HepG2 (cell line): ENCODE data around the gene RTF1. TPM values are rescaled to one million over a fixed set of nuclear protein-coding genes. Genes with fewer than 3 reads are reported as not detected.

Experiments
- ATAC-seq: fragments of 200-7000 bp; cut with Tn5 transposase; 3 replicates; pipeline ENCODE4 v1.9.1; 2020; ENCODE audit warnings: mild to moderate bottlenecking, moderate library complexity
- BruUV-seq: library from RNA; stranded (reverse); fragments of 400-500 nt; replicated peaks from 2 replicates; lab custom pipeline; 2021; lab: Mats Ljungman, UMichigan
- CTCF ChIA-PET: fragments of 300-600 bp; formaldehyde crosslinking; extraction: SDS; loops from one replicate; lab custom pipeline; 2021; ENCODE audit warnings: low total read pairs, inconsistent platforms, low intra/inter-chr PET ratio; lab: Yijun Ruan, JAX
- POLR2A ChIA-PET: fragments of 350-600 bp; sonication (Branson Sonifier 250); formaldehyde crosslinking; loops from one replicate; lab custom pipeline; 2020; ENCODE audit warnings: antibody characterized with exemption, inconsistent platforms; lab: Yijun Ruan, JAX
- DNase-seq: peaks from one replicate; pipeline ENCODE4 v3.0.0-alpha.2; 2015; ENCODE audit warnings: low spot score
- FAIRE-seq: peaks from 3 replicates; lab custom pipeline; 2011; peaks lifted over from hg19 to GRCh38; lab: Jason Lieb, UNC
- H2AFZ ChIP-seq: one replicate; pipeline ENCODE4 v1.6.1; 2011; ENCODE audit warnings: low read length, inconsistent platforms
- H3K27ac ChIP-seq: fragments of 300-600 bp; 3 replicates; pipeline ENCODE4 v1.8.0; 2011; ENCODE audit warnings: mixed run types, mild to moderate bottlenecking, mixed read lengths, low read length, inconsistent platforms; ENCODE audit not compliant: insufficient read depth; ENCODE audit errors: extremely low read length
- H3K27me3 ChIP-seq, 2 experiments: fragments of 200-600 bp in 1 of 2; 2 replicates in 1 of 2; 3 replicates in 1 of 2; pipeline versions ENCODE4 v1.6.0 to v1.8.0; 2011; ENCODE audit warnings: low read length in 2 of 2, mild to moderate bottlenecking in 2 of 2, moderate library complexity in 2 of 2, inconsistent platforms in 1 of 2; ENCODE audit not compliant: insufficient read depth in 2 of 2, control insufficient read depth in 1 of 2
- H3K36me3 ChIP-seq, 2 experiments: fragments of 200-600 bp in 1 of 2; replicated peaks in 1 of 2; 2 replicates in 1 of 2; 3 replicates in 1 of 2; pipeline versions ENCODE4 v1.5.1 to v1.8.0; 2011; ENCODE audit warnings: low read length in 2 of 2, inconsistent platforms in 1 of 2; ENCODE audit not compliant: insufficient read depth in 2 of 2, control insufficient read depth in 1 of 2
- H3K4me1 ChIP-seq: 2 replicates; pipeline ENCODE4 v1.5.1; 2012; ENCODE audit warnings: low read length, inconsistent platforms; ENCODE audit not compliant: insufficient read depth
- H3K4me2 ChIP-seq: 2 replicates; pipeline ENCODE4 v1.6.0; 2011; ENCODE audit warnings: low read depth, low read length, inconsistent platforms
- H3K4me3 ChIP-seq, 3 experiments: fragments of 200-600 bp in 1 of 3; sonication (generic), shearing (Covaris generic) in 1 of 3; replicated peaks in 1 of 3; 2 replicates each; pipeline ENCODE4 v1.5.1; 2011 to 2016; ENCODE audit warnings: low read length in 3 of 3, inconsistent platforms in 2 of 3, low read depth in 2 of 3, mild to moderate bottlenecking in 2 of 3, control low read depth in 1 of 3, mixed read lengths in 1 of 3; ENCODE audit not compliant: insufficient read depth in 1 of 3
- H3K79me2 ChIP-seq: one replicate; pipeline ENCODE4 v1.6.1; 2011; ENCODE audit warnings: low read length, inconsistent platforms; ENCODE audit not compliant: insufficient read depth
- H3K9ac ChIP-seq: 2 replicates; pipeline ENCODE4 v1.6.0; 2011; ENCODE audit warnings: mild to moderate bottlenecking, low read depth, low read length, inconsistent platforms; ENCODE audit not compliant: insufficient read depth
- H3K9me3 ChIP-seq: 2 replicates; pipeline ENCODE4 v1.5.1; 2012; ENCODE audit warnings: mild to moderate bottlenecking, low read length
- H4K20me1 ChIP-seq: 2 replicates; pipeline ENCODE4 v1.6.0; 2011; ENCODE audit warnings: inconsistent platforms, mild to moderate bottlenecking, low read length, moderate library complexity; ENCODE audit not compliant: insufficient read depth
- CEBPB ChIP-seq: IDR thresholded peaks from 2 replicates; pipeline ENCODE4 v1.6.1; 2011; ENCODE audit warnings: low read depth, low read length, improper control_type of control experiment, borderline replicate concordance
- GLI4 ChIP-seq: sonication (generic); formaldehyde crosslinking; IDR thresholded peaks from 2 replicates; pipeline ENCODE4 v1.5.1; 2020; ENCODE audit warnings: missing genetic modification reagents, mild to moderate bottlenecking, moderate library complexity, borderline replicate concordance
- HNRNPK ChIP-seq: fragments of 200-400 bp; formaldehyde crosslinking; IDR thresholded peaks from 2 replicates; pipeline ENCODE4 v1.6.1; 2018; ENCODE audit warnings: low read length, low read depth, moderate library complexity, mild to moderate bottlenecking; ENCODE audit not compliant: poor library complexity, severe bottlenecking
- REL ChIP-seq: sonication (generic); formaldehyde crosslinking; conservative IDR thresholded peaks from 2 replicates; pipeline ENCODE4 v1.8.0; 2022; ENCODE audit warnings: mild to moderate bottlenecking, missing genetic modification reagents, moderate library complexity
- ZNF713 ChIP-seq: sonication (generic); formaldehyde crosslinking; IDR thresholded peaks from 2 replicates; pipeline ENCODE4 v1.4.0; 2020; ENCODE audit warnings: mild to moderate bottlenecking, missing genetic modification reagents
- WGBS: methylation state at CpG from one replicate; pipeline ENCODE4 v1.1.6; 2017; ENCODE audit warnings: low lambda C conversion rate; 5-methylcytosine and 5-hydroxymethylcytosine counted together
- in situ Hi-C: cut with HindIII; loops from 2 replicates; pipeline ENCODE4 v1.10.0; 2017; ENCODE audit warnings: low pct_unique_long_range_greater_than_20kb; ENCODE audit not compliant: extremely low pct_ligation_motif_present
- intact Hi-C: fragments of 100-400 bp; cut with micrococcal nuclease; formaldehyde crosslinking; loops from one replicate; pipeline ENCODE4 v1.10.0; 2022; ENCODE audit not compliant: unreplicated experiment
- polyA plus RNA-seq, 8 experiments: library from polyadenylated mRNA; depleted of rRNA in 3 of 8; stranded (reverse) in 7 of 8; unstranded in 1 of 8; fragments of >200 nt; fragmentation: Illumina TruSeq in 4 of 8; extraction: Trizol in 4 of 8; gene quantifications; 2 replicates each; pipeline versions ENCODE4 v1.2.1 to v1.2.3, GENCODE V29; 2011 to 2016; ENCODE audit warnings: low read depth in 4 of 8, missing spikeins in 1 of 8, mixed read lengths in 1 of 8; ENCODE audit not compliant: insufficient read depth in 1 of 8
- total RNA-seq, 5 experiments: library from RNA; depleted of rRNA; stranded (reverse); fragments of >200 nt; fragmentation: Illumina TruSeq; extraction: Trizol; gene quantifications; 2 replicates each; pipeline ENCODE4 v1.2.3, GENCODE V29; 2016; ENCODE audit warnings: low read depth in 1 of 5

The RTF1 gene
- total and polyA plus RNA-seq, 2 of the 13 experiments (the other 11 are each of a cell fraction or from before 2014, with no cell fraction given), result 13.9 to 17.9 TPM

DNA sequence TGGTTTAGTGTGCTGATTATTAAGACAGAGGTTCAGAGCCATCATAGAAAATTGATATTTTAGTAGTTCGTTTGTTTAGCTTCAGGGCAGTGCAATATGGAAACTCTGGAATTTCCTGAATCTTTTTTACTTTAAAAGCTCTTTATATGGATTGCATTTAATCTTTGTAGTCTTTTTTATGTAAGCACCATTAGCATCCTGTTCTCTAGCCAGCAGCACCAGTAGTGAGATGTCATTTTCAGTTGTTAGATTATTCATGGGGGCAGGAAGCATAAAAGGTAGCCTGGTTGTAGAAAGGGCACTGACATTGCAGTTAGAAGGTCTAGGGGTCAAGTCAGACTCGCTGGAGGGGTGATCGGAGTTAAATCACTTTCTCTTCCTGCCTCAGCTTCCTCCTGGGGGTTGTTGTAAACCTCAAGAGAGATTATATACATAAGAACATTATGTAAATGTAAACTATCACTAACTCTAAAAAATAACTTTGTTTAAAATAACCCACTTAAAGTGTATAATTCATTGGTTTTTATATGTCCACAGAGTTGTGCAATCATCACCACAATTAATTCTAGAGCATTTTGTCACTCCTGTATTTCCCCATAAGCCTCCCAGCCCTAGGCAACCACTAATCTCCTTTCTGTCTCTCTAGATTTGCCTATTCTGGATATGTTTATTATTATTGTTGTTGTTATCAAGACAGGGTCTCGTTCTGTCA, 45.3 kb downstream of the RTF1 start:
- Histone ChIP-seq H3K27me3 (no peaks in the 10 kb centered on the region), H3K4me1 (no peaks in the 10 kb centered on the region), H3K36me3 (peaks cover 4 to 57% of the 10 kb centered on the region in 2 experiments), H3K9ac (no peak overlapping the region), H3K4me3 (no peak overlapping the region), H4K20me1 (no peaks in the 10 kb centered on the region), H2AFZ (no peak overlapping the region), H3K27ac (no peak overlapping the region), H3K4me2 (no peak overlapping the region), H3K79me2 (no peaks in the 10 kb centered on the region), H3K9me3 (no peaks in the 10 kb centered on the region)
- 92% methylated on average over 4 of the region's 4 CpGs for WGBS
- POLR2A ChIA-PET, result no interaction called here
- TF ChIP-seq CEBPB (peak; percentile 45; the same call in 1 of the 2 replicates), ZNF713 (CRISPR knock-in tag) (no peak), GLI4 (CRISPR knock-in tag) (no peak)
- ATAC-seq (no peak), FAIRE-seq (no peak), DNase-seq (no peak)
- in situ Hi-C loops, result no loop called here
- no TSS peak for BruUV-seq
- CTCF ChIA-PET, result no interaction called here
- intact Hi-C loops, result no loop called here

DNA sequence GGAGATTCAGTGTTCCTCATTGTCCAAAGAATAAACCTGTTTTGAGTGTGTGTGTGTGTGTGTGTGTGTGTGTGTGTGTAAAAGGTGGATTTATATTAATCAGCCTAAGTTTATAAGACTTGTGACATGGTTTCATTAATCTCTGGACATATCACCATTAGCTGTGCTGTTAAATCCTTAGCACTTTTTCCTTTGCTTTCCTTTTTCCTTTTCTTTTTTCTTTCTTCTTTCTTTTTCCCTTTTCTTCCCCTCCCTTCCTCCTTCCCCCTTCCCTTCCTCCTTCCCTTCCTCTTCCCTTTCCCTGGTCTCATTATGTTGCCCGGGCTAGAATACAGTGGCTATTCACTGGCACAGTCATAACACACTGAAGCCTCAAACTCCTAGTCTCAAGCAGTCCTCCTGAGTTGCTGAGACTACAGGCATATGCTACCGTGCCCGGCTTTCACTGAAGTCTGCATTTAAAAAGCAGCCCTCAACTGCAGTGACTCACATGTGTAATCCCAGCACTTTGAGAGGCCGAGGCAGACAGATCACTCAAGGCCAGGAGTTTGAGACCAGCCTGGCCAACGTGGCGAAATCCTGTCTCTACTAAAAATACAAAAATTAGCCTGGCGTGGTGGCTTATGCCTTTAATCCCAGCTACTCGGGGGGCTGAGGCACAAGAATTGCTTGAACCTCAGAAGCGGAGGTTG, 48.1 kb downstream of the RTF1 start:
- no peak for ATAC-seq
- Histone ChIP-seq H3K27ac (no peak overlapping the region), H3K79me2 (no peaks in the 10 kb centered on the region), H2AFZ (no peak overlapping the region)
- no peak for TF ChIP-seq REL (CRISPR knock-in tag)
- TF ChIP-seq HNRNPK, result peak; percentile 83
- TF ChIP-seq, all 625 proteins: peak for 1
- intact Hi-C loops, result loop anchor here (5.0 kb wide), 1 partner anchor 42 kb away; no protein-coding TSS in a partner anchor
- in situ Hi-C loops, result no loop called here
- Histone ChIP-seq H3K9ac (no peak overlapping the region), H3K4me3 (no peak overlapping the region), H3K27me3 (no peaks in the 10 kb centered on the region), H4K20me1 (no peaks in the 10 kb centered on the region), H3K9me3 (no peaks in the 10 kb centered on the region), H3K4me2 (no peak overlapping the region), H3K36me3 (peaks cover 1 to 54% of the 10 kb centered on the region in 2 experiments), H3K4me1 (no peaks in the 10 kb centered on the region)
- BruUV-seq, result no TSS peak
- no peak for DNase-seq
- 94% methylated on average over 9 of the region's 9 CpGs for WGBS
- ChIA-PET POLR2A (interaction anchor here (1.8 kb wide), 1 partner anchor 28 kb away, joined by 4 read pairs; no protein-coding TSS in a partner anchor), CTCF (interaction anchor here (1.0 to 1.6 kb wide), 3 partner anchors 29 to 139 kb away, joined by 3 to 13 read pairs (median 4); partner anchors contain the start of gene ITPKA)
- FAIRE-seq, result no peak
